WTC11 (cell line): Measurements from ENCODE around the gene QDPR. TPM values are rescaled to one million over a fixed set of nuclear protein-coding genes. Genes with fewer than 3 reads are reported as not detected.
A peak's percentile ranks its signal among the peaks of the same experiment; 100 is the strongest.

ENCODE experiments used
- ATAC-seq: fragments of 200-7000 bp; cut with Tn5 transposase; 2 replicates; pipeline ENCODE4 v1.10.0; 2021; ENCODE audit warnings: mild to moderate bottlenecking, moderate library complexity
- CTCF ChIA-PET: fragments of 300-600 bp; sonication (Branson Sonifier 250); formaldehyde crosslinking; loops from one replicate; lab custom pipeline; 2021; ENCODE audit warnings: antibody characterized with exemption; lab: Charles Lee
- POLR2A ChIA-PET: fragments of 350-600 bp; sonication (Branson Sonifier 250); formaldehyde crosslinking; loops from one replicate; lab custom pipeline; 2021; ENCODE audit warnings: antibody characterized with exemption; lab: Charles Lee
- DNase-seq: peaks from one replicate; pipeline ENCODE4 v3.0.0; 2021; ENCODE audit warnings: low spot score
- H3K27ac Mint-ChIP-seq: 2 replicates; pipeline ENCODE4 v1.8.0; 2021; ENCODE audit warnings: mixed read lengths
- H3K27me3 Mint-ChIP-seq: 2 replicates; pipeline ENCODE4 v1.8.0; 2021; ENCODE audit warnings: low read depth, mild to moderate bottlenecking, moderate library complexity, mixed read lengths
- H3K36me3 Mint-ChIP-seq: 2 replicates; pipeline ENCODE4 v1.8.0; 2021; ENCODE audit warnings: mixed read lengths
- H3K4me1 Mint-ChIP-seq: 2 replicates; pipeline ENCODE4 v1.8.0; 2022; ENCODE audit warnings: mixed read lengths
- H3K4me3 Mint-ChIP-seq: 2 replicates; pipeline ENCODE4 v1.8.0; 2021; ENCODE audit warnings: mild to moderate bottlenecking, moderate library complexity, mixed read lengths
- H3K9me3 Mint-ChIP-seq: 2 replicates; pipeline ENCODE4 v1.8.0; 2021; ENCODE audit warnings: mixed read lengths
- ATF2 ChIP-seq: sonication (generic); formaldehyde crosslinking; IDR thresholded peaks from 2 replicates; pipeline ENCODE4 v1.8.1; 2022; ENCODE audit warnings: low read depth, missing genetic modification reagents, borderline replicate concordance
- CREM ChIP-seq: sonication (generic); formaldehyde crosslinking; IDR thresholded peaks from 2 replicates; pipeline ENCODE4 v1.8.1; 2022; ENCODE audit warnings: mild to moderate bottlenecking, missing genetic modification reagents, moderate library complexity
- E2F4 ChIP-seq: sonication (generic); formaldehyde crosslinking; IDR thresholded peaks from 2 replicates; pipeline ENCODE4 v1.8.1; 2022; ENCODE audit warnings: low read depth, mild to moderate bottlenecking, moderate library complexity, missing genetic modification reagents, borderline replicate concordance
- EMX1 ChIP-seq: fragments of 250-450 bp; sonication (Bioruptor Pico); IDR thresholded peaks from 2 replicates; pipeline ENCODE4 v1.8.0; 2021; ENCODE audit warnings: mild to moderate bottlenecking
- ETV6 ChIP-seq: sonication (generic); formaldehyde crosslinking; IDR thresholded peaks from 2 replicates; pipeline ENCODE4 v1.8.1; 2022; ENCODE audit warnings: mild to moderate bottlenecking, missing genetic modification reagents
- FOXJ3 ChIP-seq: sonication (generic); formaldehyde crosslinking; IDR thresholded peaks from 2 replicates; pipeline ENCODE4 v1.9.0; 2021; ENCODE audit warnings: missing genetic modification reagents, mild to moderate bottlenecking, borderline replicate concordance
- GABPB1 ChIP-seq: sonication (generic); formaldehyde crosslinking; IDR thresholded peaks from 2 replicates; pipeline ENCODE4 v1.8.1; 2023; ENCODE audit warnings: mild to moderate bottlenecking, missing genetic modification reagents
- IRF2 ChIP-seq: sonication (generic); formaldehyde crosslinking; IDR thresholded peaks from 2 replicates; pipeline ENCODE4 v1.8.0; 2022; ENCODE audit warnings: low read depth, missing genetic modification reagents, borderline replicate concordance
- MLX ChIP-seq: sonication (generic); formaldehyde crosslinking; IDR thresholded peaks from 2 replicates; pipeline ENCODE4 v1.8.1; 2023; ENCODE audit warnings: mild to moderate bottlenecking, missing genetic modification reagents, moderate library complexity
- NFE2L1 ChIP-seq: sonication (generic); formaldehyde crosslinking; IDR thresholded peaks from 2 replicates; pipeline ENCODE4 v1.8.1; 2023; ENCODE audit warnings: missing genetic modification reagents
- NFYB ChIP-seq: sonication (generic); formaldehyde crosslinking; conservative IDR thresholded peaks from 2 replicates; pipeline ENCODE4 v1.8.0; 2022; ENCODE audit warnings: low read depth, missing genetic modification reagents
- OVOL2 ChIP-seq: fragments of 250-450 bp; sonication (Bioruptor Pico); IDR thresholded peaks from 2 replicates; pipeline ENCODE4 v1.9.0; 2021; ENCODE audit warnings: mild to moderate bottlenecking, borderline replicate concordance
- TEAD1 ChIP-seq: sonication (generic); formaldehyde crosslinking; IDR thresholded peaks from 2 replicates; pipeline ENCODE4 v1.8.0; 2022; ENCODE audit warnings: mild to moderate bottlenecking, missing genetic modification reagents
- TEAD4 ChIP-seq: sonication (generic); formaldehyde crosslinking; IDR thresholded peaks from 2 replicates; pipeline ENCODE4 v1.8.0; 2022; ENCODE audit warnings: mild to moderate bottlenecking, missing genetic modification reagents
- TP53 ChIP-seq: sonication (generic); formaldehyde crosslinking; IDR thresholded peaks from 2 replicates; pipeline ENCODE4 v1.8.1; 2023; ENCODE audit warnings: mild to moderate bottlenecking, missing genetic modification reagents
- ZNF281 ChIP-seq: sonication (generic); formaldehyde crosslinking; IDR thresholded peaks from 2 replicates; pipeline ENCODE4 v1.8.0; 2023; ENCODE audit warnings: mild to moderate bottlenecking, missing genetic modification reagents
- ZNF416 ChIP-seq: fragments of 250-450 bp; sonication (Bioruptor Pico); IDR thresholded peaks from 2 replicates; pipeline ENCODE4 v1.9.0; 2021; ENCODE audit warnings: mild to moderate bottlenecking, inconsistent platforms
- total RNA-seq: library from RNA; stranded (reverse); gene quantifications from 3 replicates; pipeline ENCODE4 v1.2.3, GENCODE V29; 2021
- TF ChIP-seq, protein P1 (sequence below): fragments of 250-450 bp; sonication (Bioruptor Pico); IDR thresholded peaks from 2 replicates; pipeline ENCODE4 v2.1.2; 2022; ENCODE audit warnings: mild to moderate bottlenecking, moderate library complexity
- TF ChIP-seq, protein P2 (sequence below): fragments of 250-450 bp; sonication (Bioruptor Pico); IDR thresholded peaks from 2 replicates; pipeline ENCODE4 v1.9.0; 2021; ENCODE audit warnings: moderate library complexity, mild to moderate bottlenecking, inconsistent platforms, borderline replicate concordance
- TF ChIP-seq, protein P3 (sequence below): sonication (generic); formaldehyde crosslinking; IDR thresholded peaks from 2 replicates; pipeline ENCODE4 v1.8.0; 2022; ENCODE audit warnings: mild to moderate bottlenecking, missing genetic modification reagents

QDPR gene
- total RNA-seq, 1 experiment from 2014 or later = 33.6 TPM

DNA sequence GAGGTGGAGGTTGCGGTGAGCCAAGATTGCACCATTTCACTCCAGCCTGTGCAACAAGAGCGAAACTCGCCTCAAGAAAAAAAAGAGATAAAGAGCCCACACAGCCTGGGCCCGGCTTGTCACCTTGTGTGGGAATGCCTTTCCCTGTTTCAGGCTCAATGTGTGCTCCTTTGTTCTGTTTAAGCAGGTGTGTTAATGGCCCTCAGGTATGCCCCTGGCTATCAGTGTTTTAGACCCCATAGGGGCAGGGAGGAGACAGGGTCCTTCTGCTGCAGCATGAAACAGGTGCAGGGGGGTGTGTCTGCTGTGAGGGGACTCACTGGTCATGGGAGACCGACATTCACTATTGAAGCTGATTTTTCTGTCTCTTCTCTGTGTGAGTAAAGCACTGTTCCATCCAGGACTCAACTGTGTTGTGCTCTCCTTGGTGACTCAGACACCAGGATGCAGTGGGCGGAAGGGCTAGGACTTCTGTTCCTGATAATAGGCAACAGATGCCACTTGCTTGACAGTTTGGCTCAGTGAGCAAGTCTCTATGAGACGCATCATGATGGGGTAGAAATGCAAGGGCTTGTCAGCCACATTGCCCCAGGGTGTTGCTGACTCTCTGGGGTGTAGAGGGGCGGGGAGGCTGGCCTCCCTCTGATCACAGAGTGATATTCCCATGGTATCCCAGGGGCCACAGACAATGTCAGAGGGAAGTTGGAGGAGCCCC is 49.5 kb upstream of the QDPR start:
- Mint-ChIP-seq H3K27me3 (no peaks in the 10 kb centered on the region; the same call in 1 of the 2 replicates), H3K4me3 (no peak overlapping the region), H3K4me1 (no peaks in the 10 kb centered on the region), H3K27ac (no peak overlapping the region), H3K9me3 (no peaks in the 10 kb centered on the region), H3K36me3 (no peaks in the 10 kb centered on the region)
- ChIA-PET POLR2A (no interaction called here), CTCF (no interaction called here)
- no peak for TF ChIP-seq CREM (CRISPR knock-in tag)
- no peak for TF ChIP-seq EMX1
- DNase-seq (no peak), ATAC-seq (no peak)

- ChIA-PET CTCF (no interaction called here), POLR2A (no interaction called here)
- H3K27me3 Mint-ChIP-seq = peaks cover 1% of the 10 kb centered on the region; the same call in 1 of the 2 replicates
- DNase-seq (no peak), ATAC-seq (no peak)
- no peaks in the 10 kb centered on the region for H3K9me3 Mint-ChIP-seq
- H3K4me3 Mint-ChIP-seq = no peak overlapping the region
- TF ChIP-seq NFE2L1 (CRISPR knock-in tag) = no peak
- TF ChIP-seq, protein P1, sequence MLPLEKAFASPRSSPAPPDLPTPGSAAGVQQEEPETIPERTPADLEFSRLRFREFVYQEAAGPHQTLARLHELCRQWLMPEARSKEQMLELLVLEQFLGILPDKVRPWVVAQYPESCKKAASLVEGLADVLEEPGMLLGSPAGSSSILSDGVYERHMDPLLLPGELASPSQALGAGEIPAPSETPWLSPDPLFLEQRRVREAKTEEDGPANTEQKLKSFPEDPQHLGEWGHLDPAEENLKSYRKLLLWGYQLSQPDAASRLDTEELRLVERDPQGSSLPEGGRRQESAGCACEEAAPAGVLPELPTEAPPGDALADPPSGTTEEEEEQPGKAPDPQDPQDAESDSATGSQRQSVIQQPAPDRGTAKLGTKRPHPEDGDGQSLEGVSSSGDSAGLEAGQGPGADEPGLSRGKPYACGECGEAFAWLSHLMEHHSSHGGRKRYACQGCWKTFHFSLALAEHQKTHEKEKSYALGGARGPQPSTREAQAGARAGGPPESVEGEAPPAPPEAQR (CRISPR knock-in tag) = no peak
- peak; percentile 90 for TF ChIP-seq GABPB1 (CRISPR knock-in tag)
- H3K36me3 Mint-ChIP-seq = no peaks in the 10 kb centered on the region
- no peak overlapping the region for H3K27ac Mint-ChIP-seq
- no peaks in the 10 kb centered on the region for H3K4me1 Mint-ChIP-seq
These were observed 48.3 kb upstream of the QDPR start for GRCh38 chr4:17560065-17560673.

DNA sequence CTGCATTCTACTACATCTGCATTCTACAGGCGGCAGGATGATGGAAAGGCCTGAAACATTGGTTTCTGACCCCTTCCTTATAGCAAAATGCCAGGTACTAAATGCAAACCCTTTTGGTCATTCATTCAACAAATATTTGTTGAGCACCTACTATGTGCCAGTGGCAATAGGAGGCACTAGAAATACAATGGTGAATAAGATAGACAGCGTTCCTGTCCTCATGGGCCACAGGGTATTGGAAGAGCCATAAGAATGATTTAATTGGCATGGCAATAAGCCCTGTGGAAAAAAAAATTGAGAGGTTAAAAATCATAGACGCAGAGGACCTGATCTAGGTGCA is 47.8 kb upstream of the QDPR start:
- H3K9me3 Mint-ChIP-seq = no peaks in the 10 kb centered on the region
- no peaks in the 10 kb centered on the region for H3K4me1 Mint-ChIP-seq
- H3K36me3 Mint-ChIP-seq = no peaks in the 10 kb centered on the region
- H3K27me3 Mint-ChIP-seq = peaks cover 4% of the 10 kb centered on the region; the same call in 1 of the 2 replicates
- DNase-seq = no peak
- POLR2A ChIA-PET = no interaction called here
- ATAC-seq = no peak
- CTCF ChIA-PET = no interaction called here
- H3K4me3 Mint-ChIP-seq = no peak overlapping the region
- H3K27ac Mint-ChIP-seq = no peak overlapping the region
- TF ChIP-seq ZNF416 = no peak
- TF ChIP-seq, protein P2, sequence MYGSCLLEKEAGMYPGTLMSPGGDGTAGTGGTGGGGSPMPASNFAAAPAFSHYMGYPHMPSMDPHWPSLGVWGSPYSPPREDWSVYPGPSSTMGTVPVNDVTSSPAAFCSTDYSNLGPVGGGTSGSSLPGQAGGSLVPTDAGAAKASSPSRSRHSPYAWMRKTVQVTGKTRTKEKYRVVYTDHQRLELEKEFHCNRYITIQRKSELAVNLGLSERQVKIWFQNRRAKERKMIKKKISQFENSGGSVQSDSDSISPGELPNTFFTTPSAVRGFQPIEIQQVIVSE (CRISPR knock-in tag) = no peak
- no peak for TF ChIP-seq ETV6 (CRISPR knock-in tag)
- no peak for TF ChIP-seq ATF2 (CRISPR knock-in tag)
- TF ChIP-seq ZNF281 (CRISPR knock-in tag) = no peak
- TF ChIP-seq IRF2 = no peak
- no peak for TF ChIP-seq E2F4 (CRISPR knock-in tag)
- TF ChIP-seq NFYB (CRISPR knock-in tag) = no peak
- no peak for TF ChIP-seq TEAD4 (CRISPR knock-in tag)
- no peak for TF ChIP-seq OVOL2 (CRISPR knock-in tag)
- no peak for TF ChIP-seq TP53 (CRISPR knock-in tag)
- TF ChIP-seq, protein P3, sequence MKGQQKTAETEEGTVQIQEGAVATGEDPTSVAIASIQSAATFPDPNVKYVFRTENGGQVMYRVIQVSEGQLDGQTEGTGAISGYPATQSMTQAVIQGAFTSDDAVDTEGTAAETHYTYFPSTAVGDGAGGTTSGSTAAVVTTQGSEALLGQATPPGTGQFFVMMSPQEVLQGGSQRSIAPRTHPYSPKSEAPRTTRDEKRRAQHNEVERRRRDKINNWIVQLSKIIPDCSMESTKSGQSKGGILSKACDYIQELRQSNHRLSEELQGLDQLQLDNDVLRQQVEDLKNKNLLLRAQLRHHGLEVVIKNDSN (CRISPR knock-in tag) = no peak
- TF ChIP-seq TEAD1 (CRISPR knock-in tag) = no peak
- TF ChIP-seq MLX (CRISPR knock-in tag) = no peak
- TF ChIP-seq FOXJ3 (CRISPR knock-in tag) = no peak
